K562 (cell line): ENCODE measurements around the gene PRKCQ. TPM values are rescaled to one million over a fixed set of nuclear protein-coding genes. Genes with fewer than 3 reads are reported as not detected.

Experiments used
- ATAC-seq: fragments of 200-7000 bp; cut with Tn5 transposase; 3 replicates; pipeline ENCODE4 v1.9.1; 2020; ENCODE audit warnings: moderate library complexity
- BruUV-seq: library from RNA; stranded (reverse); fragments of 400-500 nt; replicated peaks from 2 replicates; lab custom pipeline; 2021; lab: Mats Ljungman, UMichigan
- CTCF ChIA-PET: fragments of 300-600 bp; formaldehyde crosslinking; extraction: SDS; loops from one replicate; lab custom pipeline; 2021; ENCODE audit warnings: low intra/inter-chr PET ratio; lab: Yijun Ruan, JAX
- POLR2A ChIA-PET: fragments of 300-600, 350-650 bp; sonication (Branson Sonifier 250); formaldehyde crosslinking; extraction: SDS; loops from one replicate; lab custom pipeline; 2021; ENCODE audit warnings: antibody characterized with exemption, inconsistent platforms; lab: Yijun Ruan, JAX
- DNase-seq, 4 experiments: peaks; one replicate each; pipeline versions ENCODE4 v3.0.0 to v3.0.0-alpha.2; 2011 to 2018; ENCODE audit warnings: low spot score in 3 of 4, mixed read lengths in 3 of 4; ENCODE audit errors: extremely low read depth in 1 of 4
- FAIRE-seq: peaks from 2 replicates; lab custom pipeline; 2011; peaks lifted over from hg19 to GRCh38; lab: Jason Lieb, UNC
- H2AFZ ChIP-seq: 2 replicates; pipeline ENCODE4 v1.6.0; 2011; ENCODE audit warnings: low read depth, low read length, control low read depth, inconsistent platforms
- H3K27ac ChIP-seq: fragments of 200-600 bp; 3 replicates; pipeline ENCODE4 v1.8.0; 2011; ENCODE audit warnings: low read depth, mild to moderate bottlenecking, control low read depth, inconsistent platforms, low read length, moderate library complexity, mixed read lengths; ENCODE audit errors: extremely low read depth
- H3K27me3 ChIP-seq, 2 experiments: fragments of 300-600 bp in 1 of 2; 2 replicates in 1 of 2; 3 replicates in 1 of 2; pipeline versions ENCODE4 v1.6.0 to v1.8.0; 2011; ENCODE audit warnings: inconsistent platforms in 2 of 2, low read length in 2 of 2, mild to moderate bottlenecking in 1 of 2, mixed read lengths in 1 of 2, moderate library complexity in 1 of 2; ENCODE audit not compliant: control insufficient read depth in 2 of 2, insufficient read depth in 2 of 2
- H3K36me3 ChIP-seq: fragments of 300-600 bp; 3 replicates; pipeline ENCODE4 v1.8.0; 2011; ENCODE audit warnings: mild to moderate bottlenecking, low read length, inconsistent platforms; ENCODE audit not compliant: control insufficient read depth, insufficient read depth
- H3K4me1 ChIP-seq, 2 experiments: fragments of 200-600 bp in 1 of 2; replicated peaks in 1 of 2; 2 replicates in 1 of 2; 3 replicates in 1 of 2; pipeline versions ENCODE4 v1.5.1 to v1.8.0; 2011; ENCODE audit warnings: inconsistent platforms in 2 of 2, low read length in 2 of 2, mild to moderate bottlenecking in 1 of 2, mixed read lengths in 1 of 2, moderate library complexity in 1 of 2; ENCODE audit not compliant: control insufficient read depth in 2 of 2, insufficient read depth in 2 of 2
- H3K4me2 ChIP-seq: 2 replicates; pipeline ENCODE4 v1.6.1; 2011; ENCODE audit warnings: low read length, control low read depth, inconsistent platforms, mixed read lengths; ENCODE audit not compliant: insufficient read depth
- H3K4me3 ChIP-seq: fragments of 200-600 bp; sonication (generic), shearing (Covaris generic); 2 replicates; pipeline ENCODE4 v1.5.1; 2016; ENCODE audit warnings: control low read depth, inconsistent platforms
- H3K79me2 ChIP-seq: fragments of 200-600 bp; 3 replicates; pipeline ENCODE4 v1.8.0; 2011; ENCODE audit warnings: low read length, inconsistent platforms; ENCODE audit not compliant: control insufficient read depth, insufficient read depth
- H3K9ac ChIP-seq, 2 experiments: 2 replicates each; pipeline versions ENCODE4 v1.6.0 to v1.6.1; 2011; ENCODE audit warnings: low read depth in 2 of 2, low read length in 2 of 2, control low read depth in 1 of 2, inconsistent platforms in 1 of 2, mild to moderate bottlenecking in 1 of 2, mixed read lengths in 1 of 2; ENCODE audit not compliant: insufficient read depth in 1 of 2
- H3K9me1 ChIP-seq: one replicate; pipeline ENCODE4 v1.6.0; 2011; ENCODE audit warnings: inconsistent platforms, mild to moderate bottlenecking, low read length, moderate library complexity; ENCODE audit not compliant: control insufficient read depth, insufficient read depth
- H3K9me3 ChIP-seq: replicated peaks from 2 replicates; pipeline ENCODE4 v1.5.1; 2011; ENCODE audit warnings: low read depth, low read length, inconsistent platforms; ENCODE audit not compliant: control insufficient read depth, insufficient read depth
- H4K20me1 ChIP-seq: replicated peaks from 2 replicates; pipeline ENCODE4 v1.6.1; 2011; ENCODE audit warnings: low read length, inconsistent platforms, mixed read lengths; ENCODE audit not compliant: control insufficient read depth, insufficient read depth
- ARID3A ChIP-seq: IDR thresholded peaks from 2 replicates; pipeline ENCODE4 v1.6.1; 2012; ENCODE audit warnings: low read depth, low read length, improper control_type of control experiment, borderline replicate concordance
- DNMT1 ChIP-seq: fragments of 450-650 bp; IDR thresholded peaks from 2 replicates; pipeline ENCODE4 v1.6.1; 2016; ENCODE audit warnings: antibody characterized with exemption, mild to moderate bottlenecking
- ELK3 ChIP-seq: fragments of 450-650 bp; formaldehyde crosslinking; IDR thresholded peaks from 2 replicates; pipeline ENCODE4 v1.4.0; 2020; ENCODE audit warnings: mild to moderate bottlenecking
- ESRRA ChIP-seq: fragments of 450-650 bp; IDR thresholded peaks from 2 replicates; pipeline ENCODE4 v1.6.1; 2014; ENCODE audit warnings: low read depth, mild to moderate bottlenecking, moderate library complexity, borderline replicate concordance
- ETV5 ChIP-seq: sonication (generic); formaldehyde crosslinking; IDR thresholded peaks from 2 replicates; pipeline ENCODE4 v1.4.0; 2020; ENCODE audit warnings: low read depth, mild to moderate bottlenecking, missing genetic modification reagents
- FUS ChIP-seq: fragments of 200-400 bp; formaldehyde crosslinking; optimal IDR thresholded peaks from 2 replicates; pipeline ENCODE3; 2017; ENCODE audit warnings: low read depth, low read length
- GABPB1 ChIP-seq: sonication (generic); formaldehyde crosslinking; IDR thresholded peaks from 2 replicates; pipeline ENCODE4 v1.8.0; 2022; ENCODE audit warnings: mild to moderate bottlenecking, missing genetic modification reagents
- JUNB ChIP-seq: fragments of 450-650 bp; formaldehyde crosslinking; conservative IDR thresholded peaks from 2 replicates; pipeline ENCODE4 v1.4.0; 2020; ENCODE audit warnings: mild to moderate bottlenecking
- MAX ChIP-seq: sonication (generic); formaldehyde crosslinking; IDR thresholded peaks from 2 replicates; pipeline ENCODE4 v1.9.0; 2022; ENCODE audit warnings: mild to moderate bottlenecking, missing genetic modification reagents
- POLR2AphosphoS5 ChIP-seq: IDR thresholded peaks from 2 replicates; pipeline ENCODE4 v1.6.1; 2011; ENCODE audit warnings: mild to moderate bottlenecking, low read depth, low read length, moderate library complexity; ENCODE audit not compliant: control insufficient read depth, insufficient read depth
- SMARCA5 ChIP-seq: fragments of 450-650 bp; IDR thresholded peaks from 2 replicates; pipeline ENCODE4 v1.6.1; 2016
- ZNF197 ChIP-seq: fragments of 200-800 bp; sonication (Bioruptor generic); IDR thresholded peaks from 2 replicates; pipeline ENCODE4 v1.6.1; 2016; ENCODE audit warnings: low read depth, missing genetic modification characterization, missing compliant biosample characterization
- ZNF41 ChIP-seq: fragments of 250-450 bp; sonication (Bioruptor Pico); conservative IDR thresholded peaks from 2 replicates; pipeline ENCODE4 v1.4.0; 2020; ENCODE audit warnings: mild to moderate bottlenecking
- ZNF444 ChIP-seq: fragments of 250-450 bp; sonication (Bioruptor Pico); IDR thresholded peaks from 2 replicates; pipeline ENCODE4 v1.4.0; 2020; ENCODE audit warnings: mild to moderate bottlenecking, moderate library complexity
- ZNF668 ChIP-seq: fragments of 250-450 bp; sonication (Bioruptor Pico); IDR thresholded peaks from 2 replicates; pipeline ENCODE4 v1.8.0; 2022; ENCODE audit warnings: mild to moderate bottlenecking, inconsistent platforms
- WGBS: fragments of 100-300 bp; shearing (Covaris generic); methylation state at CpG from one replicate; pipeline ENCODE4 v1.1.6; 2016; ENCODE audit warnings: low coverage, mixed read lengths; ENCODE audit not compliant: insufficient coverage; ENCODE audit errors: missing lambda C conversion rate; 5-methylcytosine and 5-hydroxymethylcytosine counted together
- in situ Hi-C: fragments of 300-500 bp; cut with MboI; formaldehyde crosslinking; loops from 4 replicates; pipeline ENCODE4 v1.15.0; 2018; ENCODE audit warnings: inconsistent platforms, mixed read lengths
- intact Hi-C: fragments of 100-400 bp; cut with micrococcal nuclease; formaldehyde crosslinking; loops from 2 replicates; pipeline ENCODE4 v1.14.2; 2022
- polyA plus RNA-seq, 8 experiments: library from polyadenylated mRNA; depleted of rRNA in 4 of 8; stranded (reverse) in 5 of 8; unstranded in 3 of 8; fragments of >200 nt; fragmentation: Nextera tagmentation in 2 of 8; fragmentation: Illumina TruSeq in 1 of 8; extraction: Ambion mirVana in 2 of 8; extraction: Trizol in 1 of 8; gene quantifications; 2 replicates each; pipeline versions ENCODE4 v1.2.1 to v1.2.3, GENCODE V29; 2011 to 2014; ENCODE audit warnings: inconsistent platforms in 1 of 8, missing spikeins in 1 of 8
- total RNA-seq, 7 experiments: library from RNA; depleted of rRNA in 6 of 7; stranded (reverse); fragments of >200 nt in 6 of 7; fragmentation: Illumina TruSeq in 2 of 7; extraction: Trizol in 2 of 7; gene quantifications; 2 replicates each; pipeline versions ENCODE4 v1.2.1 to v1.2.3, GENCODE V29; 2011 to 2021; ENCODE audit warnings: low replicate concordance in 1 of 7

PRKCQ gene
- total and polyA plus RNA-seq, 9 of the 15 experiments (the other 6 are each of a cell fraction or from before 2014, with no cell fraction given) = 4.4 to 23.3 (median 14.6) TPM

DNA sequence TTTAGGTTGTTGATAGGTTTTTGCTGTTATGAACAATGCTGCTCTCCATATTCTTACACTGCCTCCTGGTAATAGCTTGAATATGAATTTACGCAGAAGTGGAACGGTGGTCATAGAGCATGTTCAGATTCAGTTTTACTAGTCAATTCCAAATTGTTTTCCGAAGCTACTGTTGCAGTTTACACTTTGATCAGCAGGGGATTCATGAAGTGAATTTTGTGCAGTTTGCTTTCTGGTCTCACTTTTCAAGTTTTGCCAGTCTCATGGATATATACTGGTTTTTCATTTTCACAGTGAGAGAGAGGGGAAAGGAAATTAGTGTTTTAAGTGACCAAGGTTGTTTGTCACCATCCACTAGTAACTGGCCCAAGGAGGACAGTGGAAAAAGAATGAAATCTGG, 171.3 kb downstream of the PRKCQ start:
- POLR2A ChIA-PET = no interaction called here
- in situ Hi-C loops = no loop called here
- 9% methylated on average over 3 of the region's 3 CpGs for WGBS

DNA sequence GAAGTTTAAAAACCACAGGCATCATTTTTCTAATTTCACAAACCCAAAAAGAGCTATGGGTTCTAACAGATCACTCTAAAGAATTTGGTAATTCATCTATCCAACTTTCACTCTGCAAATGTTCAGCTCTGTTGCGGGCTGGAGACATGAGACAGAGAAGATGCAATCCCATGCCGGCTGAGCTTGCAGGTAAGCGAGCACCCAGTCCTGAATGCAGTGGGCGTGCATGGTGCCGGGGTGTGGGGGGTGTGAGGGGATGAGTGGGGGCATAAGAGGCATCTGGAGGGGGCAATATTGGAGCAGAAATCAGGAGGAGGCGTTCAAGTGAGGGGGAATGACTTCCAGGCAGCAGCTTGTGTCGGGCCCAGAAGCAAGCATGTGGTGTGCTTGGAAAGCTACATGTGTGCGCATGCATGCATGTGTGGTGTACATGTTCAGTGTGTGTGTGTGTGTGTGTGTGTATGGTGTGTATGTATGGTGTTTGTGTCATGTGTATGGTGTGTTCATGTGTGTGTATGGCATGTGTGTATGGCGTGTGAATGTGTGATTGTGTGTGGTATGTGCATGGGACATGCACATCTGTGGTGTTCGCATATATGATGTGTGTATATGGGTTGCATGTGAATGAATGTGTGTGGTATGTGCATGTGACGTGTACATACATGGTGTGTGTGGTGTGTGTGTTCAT, 172.9 kb downstream of the PRKCQ start:
- Histone ChIP-seq H3K9me3 (no peaks in the 10 kb centered on the region), H3K27me3 (peaks cover 6 to 25% of the 10 kb centered on the region in 2 experiments), H3K9ac (no peak overlapping the region), H3K79me2 (no peaks in the 10 kb centered on the region), H2AFZ (no peak overlapping the region), H3K4me1 (no peaks in the 10 kb centered on the region), H3K36me3 (no peaks in the 10 kb centered on the region), H3K27ac (no peak overlapping the region), H4K20me1 (no peaks in the 10 kb centered on the region), H3K4me3 (no peak overlapping the region), H3K4me2 (no peak overlapping the region), H3K9me1 (no peaks in the 10 kb centered on the region)
- CTCF ChIA-PET = interaction anchor here (0.7 to 1.5 kb wide), 4 partner anchors 204 to 773 kb away, joined by 3 to 7 read pairs (median 4); partner anchors contain the start of gene PFKFB3
- intact Hi-C loops (no loop called here), in situ Hi-C loops (no loop called here)
- ATAC-seq (no peak), FAIRE-seq (no peak), DNase-seq (no peak)
- POLR2A ChIA-PET = no interaction called here
- no TSS peak for BruUV-seq
- WGBS = 8% methylated on average over 11 of the region's 11 CpGs
- TF ChIP-seq MAX (CRISPR knock-in tag) = no peak
- no peak for TF ChIP-seq ETV5 (CRISPR knock-in tag)
- TF ChIP-seq ELK3 = no peak
- no peak for TF ChIP-seq ARID3A
- no peak for TF ChIP-seq ZNF668
- no peak for TF ChIP-seq FUS

More for the DNA sequence above, 171.3 kb downstream of the PRKCQ start:
- intact Hi-C loops = no loop called here
- Histone ChIP-seq H3K4me2 (no peak overlapping the region), H3K4me1 (no peaks in the 10 kb centered on the region), H3K27me3 (peaks cover 6 to 19% of the 10 kb centered on the region in 2 experiments), H3K9ac (no peak overlapping the region), H3K36me3 (no peaks in the 10 kb centered on the region), H4K20me1 (no peaks in the 10 kb centered on the region), H3K79me2 (no peaks in the 10 kb centered on the region), H2AFZ (no peak overlapping the region), H3K9me1 (no peaks in the 10 kb centered on the region), H3K27ac (no peak overlapping the region), H3K4me3 (no peak overlapping the region), H3K9me3 (no peaks in the 10 kb centered on the region; the same call in 1 of the 2 replicates)
- DNase-seq (no peak), ATAC-seq (no peak), FAIRE-seq (peak; percentile 63)
- BruUV-seq = no TSS peak
- CTCF ChIA-PET = no interaction called here
- TF ChIP-seq ZNF197 (CRISPR knock-in tag) (no peak), SMARCA5 (no peak), ESRRA (no peak), POLR2AphosphoS5 (no peak), DNMT1 (no peak), GABPB1 (no peak), ZNF444 (CRISPR knock-in tag) (no peak), ZNF41 (CRISPR knock-in tag) (no peak), JUNB (no peak)
